HG02884 (cell line): ENCODE data around the gene RASAL3.
A peak's percentile ranks its signal among the peaks of the same experiment; 100 is the strongest.
"Not testable (repeated sequence)": the region's sequence is repeated elsewhere in the genome, so short reads cannot be mapped to it uniquely, and the experiment has no call there.

Experiments used
- ATAC-seq: cut with Tn5 transposase; IDR thresholded peaks from one replicate; pipeline ENCODE4 v1.9.1; 2021; ENCODE audit warnings: mild to moderate bottlenecking, moderate library complexity; ENCODE audit not compliant: unreplicated experiment

RASAL3 gene

DNA sequence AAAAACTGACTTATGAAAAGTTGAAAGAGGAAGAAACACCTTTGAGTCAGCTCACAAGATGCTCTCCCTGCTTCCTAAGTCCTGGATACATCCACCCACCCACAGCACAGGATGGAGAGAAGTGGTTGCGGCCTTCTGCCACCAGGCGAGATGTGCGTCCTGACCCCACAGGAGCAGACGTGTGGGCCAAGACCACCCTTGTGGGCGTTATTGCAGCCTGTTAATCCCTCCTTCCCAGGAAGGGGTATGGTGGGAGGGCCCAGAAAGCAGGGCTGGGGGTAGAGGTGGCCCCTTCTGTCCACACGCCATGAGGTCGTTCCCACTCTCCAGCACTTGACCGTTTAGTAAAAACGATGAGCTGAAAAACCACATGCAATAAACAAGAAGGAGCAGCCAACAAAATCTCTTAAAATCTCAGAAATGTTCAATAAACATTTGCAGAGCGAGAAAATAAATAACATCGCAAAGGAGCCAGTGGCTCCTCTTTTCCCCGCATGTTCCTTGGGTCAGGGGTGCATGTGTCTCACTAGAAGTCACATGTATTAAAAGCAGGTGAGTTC lies 43.1 kb downstream of the RASAL3 start:
- no peak for ATAC-seq

DNA sequence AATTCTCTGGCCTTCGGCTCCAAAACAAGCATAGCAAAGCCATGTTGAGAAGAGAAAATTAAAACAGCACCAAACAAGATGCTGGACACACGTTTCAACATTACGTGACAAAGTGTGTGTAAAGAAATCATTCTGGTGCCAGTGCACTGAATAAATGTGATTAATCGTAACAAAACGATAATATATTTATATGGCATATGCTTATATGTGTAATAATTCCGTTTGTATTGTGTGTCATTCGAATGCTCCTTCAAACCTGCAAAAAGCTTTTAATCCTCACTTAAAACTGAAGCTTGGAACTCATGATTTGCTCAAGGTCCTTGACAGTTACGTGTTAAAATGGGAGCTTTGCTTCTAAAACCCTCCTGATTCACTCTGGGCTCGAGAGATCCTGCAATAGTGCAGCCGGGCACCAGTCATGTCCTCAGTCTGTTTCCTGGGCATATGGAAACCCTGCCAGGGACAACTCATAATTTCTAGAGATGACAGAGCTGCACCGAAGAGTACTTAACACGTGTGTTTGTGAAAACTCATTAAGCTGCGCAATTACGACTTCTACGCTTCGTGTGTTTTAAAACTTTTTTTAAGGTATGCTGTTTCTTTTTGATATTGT lies 44.8 kb downstream of the RASAL3 start:
- no peak for ATAC-seq

DNA sequence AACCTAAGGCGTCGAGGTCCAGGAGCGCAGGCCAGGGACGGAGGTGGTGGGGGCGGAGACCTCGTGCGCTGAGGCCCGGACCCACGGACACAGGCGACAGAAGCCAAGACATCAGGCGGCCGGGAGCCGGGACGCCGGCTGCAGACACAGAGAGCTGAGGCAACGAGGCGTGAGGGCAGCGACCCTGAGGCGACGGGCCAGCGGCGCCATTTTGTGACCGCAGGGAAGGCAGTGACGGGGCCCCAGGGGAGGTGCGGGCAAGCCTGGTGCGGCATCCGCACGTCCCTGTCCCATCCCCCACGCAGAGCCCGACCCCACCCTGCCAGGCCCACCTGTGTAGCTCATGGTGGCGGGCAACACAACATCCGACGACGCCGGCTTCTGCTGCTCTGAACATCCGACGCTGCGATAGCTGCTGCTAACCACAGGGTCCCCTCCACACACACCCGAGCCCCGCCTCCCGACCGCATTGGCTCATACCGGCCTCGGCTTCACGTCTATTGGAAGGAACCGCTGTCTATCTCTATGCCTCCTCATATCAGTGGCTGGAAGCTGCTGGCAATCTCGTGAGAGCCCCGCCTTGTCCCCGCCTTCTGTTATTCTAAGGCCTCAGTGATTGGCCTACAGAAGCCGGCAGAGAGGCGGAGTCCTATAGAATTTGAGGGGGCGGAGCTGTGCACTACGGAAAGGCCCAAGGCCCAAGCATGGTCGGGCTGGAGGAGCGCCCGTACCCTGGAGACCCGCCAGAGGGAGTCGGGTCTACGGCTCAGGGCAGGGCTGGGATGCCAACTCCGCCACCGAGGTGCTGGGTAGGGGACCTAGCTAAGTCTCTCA lies 45.5 kb downstream of the RASAL3 start, which contains the start of gene AKAP8L:
AKAP8L (minus strand) TSS at position 410 of the 834 bp plus-strand sequence; CDS start at position 345, 65 bp downstream.
- peak; percentile 88 for ATAC-seq

DNA sequence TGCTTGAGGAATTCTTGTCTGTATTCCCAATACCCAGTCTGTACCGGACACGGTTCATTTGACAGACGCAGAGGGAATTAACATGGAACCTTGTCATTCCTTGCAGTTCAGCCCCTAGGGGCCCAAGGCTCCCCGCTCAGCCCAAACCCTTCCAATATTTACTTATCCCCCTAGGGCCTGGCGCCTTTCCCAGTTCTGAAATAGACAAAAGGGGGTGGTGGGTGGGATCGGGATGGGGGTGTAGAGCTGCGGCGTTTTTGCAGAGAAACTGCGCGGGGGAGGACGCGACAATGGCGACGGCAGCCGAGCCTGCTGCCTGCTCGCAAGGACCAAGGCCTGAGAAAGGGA lies 46.1 kb downstream of the RASAL3 start:
- ATAC-seq, result no peak

GRCh38 chr19:15417699-15418098 lies 46.6 kb downstream of the RASAL3 start:
- ATAC-seq, result no peak

DNA sequence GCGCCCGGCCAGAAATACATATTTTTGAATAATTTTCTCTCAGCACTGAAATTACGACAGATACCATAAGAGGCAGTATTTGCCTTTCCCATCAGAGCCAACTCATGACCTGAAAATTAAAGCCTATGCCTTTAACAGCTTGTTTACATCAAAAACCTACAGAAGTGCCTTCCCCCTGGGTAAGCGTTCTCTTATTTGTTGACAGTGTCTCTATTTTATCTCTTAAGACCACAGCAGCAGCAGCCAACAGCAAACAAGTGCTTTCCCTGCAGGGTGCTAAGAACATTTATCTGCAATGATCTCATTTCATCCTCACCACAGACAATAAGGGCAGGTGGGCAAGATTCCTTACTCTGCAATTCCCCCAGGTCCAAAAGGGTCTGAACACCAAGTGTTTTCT lies 51.5 kb downstream of the RASAL3 start:
- ATAC-seq, result no peak

- ATAC-seq, result not testable (repeated sequence)
These were observed 53.0 kb downstream of the RASAL3 start for GRCh38 chr19:15411351-15411750.

- no peak for ATAC-seq
These were observed 59.5 kb downstream of the RASAL3 start for GRCh38 chr19:15404780-15405211.

GRCh38 chr19:15404097-15404779 lies 60.1 kb downstream of the RASAL3 start:
- no peak for ATAC-seq

DNA sequence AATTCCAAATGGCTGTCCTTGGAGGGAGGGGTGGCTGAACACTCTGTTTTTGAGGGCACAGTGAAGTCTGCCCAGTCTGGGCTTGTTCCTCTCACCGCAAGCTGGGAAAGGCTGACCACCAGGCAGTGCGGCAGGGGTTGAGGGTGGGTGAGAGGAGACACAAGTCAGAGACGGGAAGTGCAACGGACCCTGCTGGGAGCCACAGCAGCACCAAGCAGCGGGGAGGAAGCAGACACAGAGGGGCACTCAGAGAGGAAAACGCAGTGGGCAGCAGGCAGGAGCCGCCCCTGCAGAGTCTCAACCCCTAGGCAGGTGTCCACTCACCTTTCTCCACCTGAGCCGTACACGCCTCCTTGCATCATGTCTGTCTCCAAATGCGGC lies 61.2 kb downstream of the RASAL3 start:
- ATAC-seq, result no peak

DNA sequence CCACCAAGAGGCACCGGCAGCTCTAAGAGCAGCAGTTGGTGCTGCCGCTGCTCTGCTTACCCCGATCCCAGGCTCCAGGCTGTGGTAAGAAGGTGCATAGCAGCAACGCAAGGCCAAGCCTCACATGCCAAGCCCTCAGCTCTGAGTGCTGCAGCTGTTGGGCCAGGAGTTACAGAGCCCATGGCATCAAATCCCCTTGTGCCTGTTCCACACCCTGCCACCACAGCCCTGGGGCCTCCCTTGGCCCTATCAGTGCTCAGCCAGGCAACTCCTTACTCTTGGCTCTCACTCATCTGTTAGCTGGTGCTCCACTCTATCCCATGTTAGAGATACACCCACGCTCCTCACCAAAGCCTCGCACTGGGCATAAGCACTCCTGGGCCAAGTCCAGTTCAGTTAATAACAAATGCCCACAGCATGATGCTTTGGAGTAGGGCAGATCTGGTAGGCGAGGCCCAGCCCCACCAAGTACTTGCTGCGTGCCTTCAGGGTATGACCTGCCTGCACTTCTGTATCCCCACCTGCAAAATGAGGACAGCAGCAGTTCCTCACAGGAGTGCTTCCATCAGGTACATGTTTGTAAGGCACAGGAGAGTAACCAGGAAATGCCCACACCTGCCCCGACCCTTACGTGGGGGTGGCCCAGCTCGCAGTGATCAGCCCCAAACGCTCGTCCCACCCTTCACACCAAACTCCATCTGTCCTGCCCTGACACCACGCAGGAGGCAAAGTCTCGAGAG lies 61.8 kb downstream of the RASAL3 start:
- ATAC-seq, result no peak
